Astrocyte of the hippocampus (primary cell): ENCODE data around the gene CCDC92.

ENCODE experiments used
- DNase-seq: peaks from one replicate; pipeline ENCODE4 v3.0.0; 2011; ENCODE audit warnings: low read depth, low spot score

The CCDC92 gene

GRCh38 chr12:123972457-123973401 lies at the start of gene CCDC92, which contains the start of gene ZNF664:
Gene CCDC92, minus strand, starts transcription at chr12:123972831. Its CDS starts 28,526 bp downstream, at chr12:123944305.
Gene ZNF664, plus strand, starts transcription at chr12:123973215. Its CDS starts 38,930 bp downstream, at chr12:124012145.
- DNase-seq, result peak; percentile 98

- no peak for DNase-seq
Measured at GRCh38 chr12:124022161-124022560, 49.5 kb upstream of the CCDC92 start.

- no peak for DNase-seq
Measured at GRCh38 chr12:124021007-124021406, 48.4 kb upstream of the CCDC92 start.

- DNase-seq, result no peak
Measured at GRCh38 chr12:124020514-124020949, 47.9 kb upstream of the CCDC92 start.

- no peak for DNase-seq
Measured at GRCh38 chr12:124019115-124019514, 46.5 kb upstream of the CCDC92 start.

GRCh38 chr12:124018539-124018938 lies 45.9 kb upstream of the CCDC92 start:
- no peak for DNase-seq

- no peak for DNase-seq
Measured at GRCh38 chr12:124017064-124017463, 44.4 kb upstream of the CCDC92 start.

GRCh38 chr12:124015494-124016461 lies 43.1 kb upstream of the CCDC92 start:
- DNase-seq, result no peak

- DNase-seq, result no peak
Measured at GRCh38 chr12:124013073-124013472, 40.4 kb upstream of the CCDC92 start.

GRCh38 chr12:124011435-124012115 lies 38.9 kb upstream of the CCDC92 start:
- no peak for DNase-seq

GRCh38 chr12:124010687-124011086 lies 38.1 kb upstream of the CCDC92 start:
- no peak for DNase-seq

GRCh38 chr12:124009781-124010180 lies 37.1 kb upstream of the CCDC92 start:
- no peak for DNase-seq

GRCh38 chr12:124008595-124008994 lies 36.0 kb upstream of the CCDC92 start:
- no peak for DNase-seq

GRCh38 chr12:124007826-124008570 lies 35.4 kb upstream of the CCDC92 start:
- DNase-seq, result no peak

GRCh38 chr12:124006846-124007713 lies 34.4 kb upstream of the CCDC92 start:
- DNase-seq, result no peak

- DNase-seq, result no peak
Measured at GRCh38 chr12:124006085-124006845, 33.6 kb upstream of the CCDC92 start.

GRCh38 chr12:124004233-124004875 lies 31.7 kb upstream of the CCDC92 start:
- DNase-seq, result no peak

- DNase-seq, result no peak
Measured at GRCh38 chr12:124002654-124003053, 30.0 kb upstream of the CCDC92 start.
